Lower lobe of right lung (tissue), 2 donors: Measurements from ENCODE around the gene GPR160. TPM values are rescaled to one million over a fixed set of nuclear protein-coding genes. Genes with fewer than 3 reads are reported as not detected.

Experiments
- ATAC-seq, 2 donors: fragments of 200-7000 bp; cut with Tn5 transposase; one replicate each; pipeline ENCODE4 v1.9.1; 2020 to 2022; ENCODE audit warnings: mild to moderate bottlenecking in 2 of 2, moderate library complexity in 2 of 2
- DNase-seq: peaks from one replicate; pipeline ENCODE4 v3.0.0-alpha.2; 2020
- H3K27ac ChIP-seq: fragments of 200-600 bp; one replicate; pipeline ENCODE4 v1.8.0; 2022
- H3K27me3 ChIP-seq: fragments of 200-600 bp; one replicate; pipeline ENCODE4 v1.8.0; 2022; ENCODE audit warnings: low read depth
- H3K36me3 ChIP-seq: fragments of 200-600 bp; one replicate; pipeline ENCODE4 v1.8.0; 2022; ENCODE audit warnings: mild to moderate bottlenecking
- H3K4me1 ChIP-seq: fragments of 200-600 bp; one replicate; pipeline ENCODE4 v1.8.0; 2022
- H3K4me3 ChIP-seq: fragments of 200-600 bp; one replicate; pipeline ENCODE4 v1.8.0; 2022; ENCODE audit warnings: mild to moderate bottlenecking
- H3K9me3 ChIP-seq: fragments of 200-600 bp; one replicate; pipeline ENCODE4 v1.8.0; 2022
- CTCF ChIP-seq: fragments of 200-600 bp; IDR thresholded peaks from one replicate; pipeline ENCODE4 v1.8.0; 2022; ENCODE audit warnings: antibody characterized with exemption, mild to moderate bottlenecking
- intact Hi-C: fragments of 100-400 bp; cut with DNase I; formaldehyde crosslinking; loops from one replicate; pipeline ENCODE4 v1.11.0; 2022
- total RNA-seq: library from RNA; stranded (reverse); fragmentation: NEBNext Ultra II Directional; extraction: Animal tissue kit (Norgen Biotek cat#: 25700); gene quantifications from one replicate; pipeline ENCODE4 v1.2.1, GENCODE V29; 2021
- donor health status: DM: no; HTN: yes; CAD: no; lungs with severe emphysema.

GPR160 gene
- total RNA-seq, 1 donor from 2014 or later = 24.4 TPM

- Histone ChIP-seq H3K9me3 (no peaks in the 10 kb centered on the region), H3K4me3 (no peak overlapping the region), H3K27ac (no peak overlapping the region), H3K36me3 (no peaks in the 10 kb centered on the region), H3K4me1 (peaks cover 7% of the 10 kb centered on the region), H3K27me3 (no peaks in the 10 kb centered on the region)
- DNase-seq (no peak), ATAC-seq (no peak)
- no peak for TF ChIP-seq CTCF
- intact Hi-C loops = no loop called here
These were observed 20.3 kb downstream of the GPR160 start for GRCh38 chr3:170058127-170058526.

GRCh38 chr3:170059447-170059846 lies 21.7 kb downstream of the GPR160 start:
- Histone ChIP-seq H3K9me3 (no peaks in the 10 kb centered on the region), H3K4me3 (no peak overlapping the region), H3K27ac (no peak overlapping the region), H3K36me3 (no peaks in the 10 kb centered on the region), H3K4me1 (peaks cover 7% of the 10 kb centered on the region), H3K27me3 (no peaks in the 10 kb centered on the region)
- no peak for ATAC-seq
- no peak for TF ChIP-seq CTCF
- DNase-seq = no peak
- intact Hi-C loops = no loop called here

- DNase-seq (no peak), ATAC-seq (no peak)
- no peaks in the 10 kb centered on the region for H3K36me3 ChIP-seq
- H3K27ac ChIP-seq = no peak overlapping the region
- TF ChIP-seq CTCF = no peak
- H3K4me1 ChIP-seq = peaks cover 7% of the 10 kb centered on the region
- H3K9me3 ChIP-seq = no peaks in the 10 kb centered on the region
- no peaks in the 10 kb centered on the region for H3K27me3 ChIP-seq
- no peak overlapping the region for H3K4me3 ChIP-seq
- intact Hi-C loops = no loop called here
These were observed 24.3 kb downstream of the GPR160 start for GRCh38 chr3:170062068-170062467.

GRCh38 chr3:170062769-170063168 lies 25.0 kb downstream of the GPR160 start:
- no peak for ATAC-seq

GRCh38 chr3:170063691-170064090 lies 25.9 kb downstream of the GPR160 start:
- H3K4me1 ChIP-seq = no peaks in the 10 kb centered on the region
- H3K9me3 ChIP-seq = no peaks in the 10 kb centered on the region
- TF ChIP-seq CTCF = no peak
- H3K36me3 ChIP-seq = no peaks in the 10 kb centered on the region
- no peak overlapping the region for H3K27ac ChIP-seq
- H3K4me3 ChIP-seq = no peak overlapping the region
- DNase-seq (no peak), ATAC-seq (no peak)
- H3K27me3 ChIP-seq = no peaks in the 10 kb centered on the region
- intact Hi-C loops = no loop called here

More at GRCh38 chr3:170062769-170063168, 25.0 kb downstream of the GPR160 start:
- DNase-seq = no peak
- peaks cover 6% of the 10 kb centered on the region for H3K4me1 ChIP-seq
- TF ChIP-seq CTCF = no peak
- intact Hi-C loops = no loop called here
- no peak overlapping the region for H3K27ac ChIP-seq
- no peaks in the 10 kb centered on the region for H3K27me3 ChIP-seq
- H3K4me3 ChIP-seq = no peak overlapping the region
- no peaks in the 10 kb centered on the region for H3K36me3 ChIP-seq
- no peaks in the 10 kb centered on the region for H3K9me3 ChIP-seq

GRCh38 chr3:170064108-170064507 lies 26.3 kb downstream of the GPR160 start:
- H3K9me3 ChIP-seq = no peaks in the 10 kb centered on the region
- H3K27me3 ChIP-seq = no peaks in the 10 kb centered on the region
- ATAC-seq (no peak), DNase-seq (no peak)
- H3K27ac ChIP-seq = no peak overlapping the region
- no peaks in the 10 kb centered on the region for H3K36me3 ChIP-seq
- H3K4me1 ChIP-seq = no peaks in the 10 kb centered on the region
- no peak overlapping the region for H3K4me3 ChIP-seq
- TF ChIP-seq CTCF = no peak
- intact Hi-C loops = no loop called here
